K562 (cell line): ENCODE measurements around the gene TIPIN. TPM values are rescaled to one million over a fixed set of nuclear protein-coding genes. Genes with fewer than 3 reads are reported as not detected.

ENCODE experiments used
- CTCFL ChIP-seq: IDR thresholded peaks from 2 replicates; pipeline ENCODE4 v1.6.1; 2011; ENCODE audit warnings: borderline replicate concordance, low read depth, mild to moderate bottlenecking, moderate library complexity, low read length; ENCODE audit not compliant: insufficient read depth, poor library complexity, severe bottlenecking
- EP300 ChIP-seq: IDR thresholded peaks from 2 replicates; pipeline ENCODE4 v1.6.1; 2012; ENCODE audit warnings: low read length, improper control_type of control experiment
- FOXP4 ChIP-seq: sonication (generic); formaldehyde crosslinking; IDR thresholded peaks from 2 replicates; pipeline ENCODE4 v1.8.0; 2022; ENCODE audit warnings: mild to moderate bottlenecking, missing genetic modification reagents, borderline replicate concordance
- GABPA ChIP-seq: fragments of 200-800 bp; sonication (Bioruptor generic); conservative IDR thresholded peaks from 2 replicates; pipeline ENCODE4 v1.6.1; 2016; ENCODE audit warnings: low read depth, missing genetic modification characterization, missing compliant biosample characterization
- HBP1 ChIP-seq: fragments of 450-650 bp; formaldehyde crosslinking; IDR thresholded peaks from 2 replicates; pipeline ENCODE4 v1.4.0; 2022; ENCODE audit warnings: missing genetic modification characterization
- JUND ChIP-seq, 2 experiments: IDR thresholded peaks; 2 replicates in 1 of 2; 3 replicates in 1 of 2; pipeline ENCODE4 v1.6.1; 2011; ENCODE audit warnings: borderline replicate concordance in 2 of 2, low read depth in 2 of 2, low read length in 2 of 2, improper control_type of control experiment in 1 of 2, missing biosample characterization in 1 of 2, missing genetic modification characterization in 1 of 2, missing genetic modification reagents in 1 of 2
- MTA3 ChIP-seq: fragments of 450-650 bp; formaldehyde crosslinking; IDR thresholded peaks from 2 replicates; pipeline ENCODE4 v1.6.1; 2017; ENCODE audit warnings: mild to moderate bottlenecking, borderline replicate concordance
- RBM22 ChIP-seq: fragments of 200-400 bp; formaldehyde crosslinking; IDR thresholded peaks from 2 replicates; pipeline ENCODE4 v1.6.1; 2018; ENCODE audit warnings: low read length, low read depth; ENCODE audit not compliant: poor library complexity, severe bottlenecking
- RNF2 ChIP-seq: sonication (generic); IDR thresholded peaks from 2 replicates; pipeline ENCODE4 v1.6.1; 2016
- SP1 ChIP-seq: sonication (generic); formaldehyde crosslinking; IDR thresholded peaks from 2 replicates; pipeline ENCODE4 v1.8.1; 2022; ENCODE audit warnings: mild to moderate bottlenecking, missing genetic modification reagents
- TEAD1 ChIP-seq, 2 experiments: fragments of 450-650 bp in 1 of 2; sonication (generic) in 1 of 2; formaldehyde crosslinking; IDR thresholded peaks; 2 replicates each; pipeline versions ENCODE4 v1.4.0 to v1.8.0; 2020 to 2022; ENCODE audit warnings: mild to moderate bottlenecking in 2 of 2, missing genetic modification reagents in 1 of 2
- ZBTB11 ChIP-seq, 3 experiments: fragments of 200-800 bp in 1 of 3; fragments of 250-450 bp in 1 of 3; fragments of 450-650 bp in 1 of 3; sonication (Bioruptor Pico) in 1 of 3; sonication (Bioruptor generic) in 1 of 3; formaldehyde crosslinking in 1 of 3; IDR thresholded peaks; 2 replicates each; pipeline versions ENCODE4 v1.6.1 to v1.8.0; 2016 to 2022; ENCODE audit warnings: mild to moderate bottlenecking in 2 of 3, missing genetic modification characterization in 2 of 3, missing compliant biosample characterization in 1 of 3, moderate library complexity in 1 of 3
- ZFP30 ChIP-seq: fragments of 250-450 bp; sonication (Bioruptor Pico); IDR thresholded peaks from 2 replicates; pipeline ENCODE4 v1.8.0; 2022; ENCODE audit warnings: moderate library complexity, mild to moderate bottlenecking, inconsistent platforms, borderline replicate concordance
- polyA plus RNA-seq, 8 experiments: library from polyadenylated mRNA; depleted of rRNA in 4 of 8; stranded (reverse) in 5 of 8; unstranded in 3 of 8; fragments of >200 nt; fragmentation: Nextera tagmentation in 2 of 8; fragmentation: Illumina TruSeq in 1 of 8; extraction: Ambion mirVana in 2 of 8; extraction: Trizol in 1 of 8; gene quantifications; 2 replicates each; pipeline versions ENCODE4 v1.2.1 to v1.2.3, GENCODE V29; 2011 to 2014; ENCODE audit warnings: inconsistent platforms in 1 of 8, missing spikeins in 1 of 8
- total RNA-seq, 7 experiments: library from RNA; depleted of rRNA in 6 of 7; stranded (reverse); fragments of >200 nt in 6 of 7; fragmentation: Illumina TruSeq in 2 of 7; extraction: Trizol in 2 of 7; gene quantifications; 2 replicates each; pipeline versions ENCODE4 v1.2.1 to v1.2.3, GENCODE V29; 2011 to 2021; ENCODE audit warnings: low replicate concordance in 1 of 7

TIPIN gene
- total and polyA plus RNA-seq, 9 of the 15 experiments (the other 6 are each of a cell fraction or from before 2014, with no cell fraction given): 22.9 to 61.4 (median 42.0) TPM

- TF ChIP-seq JUND (IDR thresholded peaks at IDR 0.05; ENCODE audit: borderline replicate concordance, low read depth, low read length) (peak; percentile 73), JUND (tag; IDR thresholded peaks at IDR 0.05; ENCODE audit: borderline replicate concordance, low read depth, low read length) (peak; percentile 64; the same call in 1 of the 3 replicates), FOXP4 (peak; percentile 38; the same call in 1 of the 2 replicates), RNF2 (peak; percentile 77; the same call in 1 of the 2 replicates), MTA3 (peak; percentile 91; the same call in 1 of the 2 replicates), ZFP30 (CRISPR knock-in tag) (no peak), EP300 (peak; percentile 41; the same call in 1 of the 2 replicates), GABPA (tag) (peak; percentile 91), RBM22 (peak; percentile 45), ZBTB11 (CRISPR knock-in tag; IDR thresholded peaks at IDR 0.05) (0 out of 6 replicates have a peak, but pooled peaks of 1 of the 3 experiments have one; percentile 41), HBP1 (peak; percentile 31; the same call in 1 of the 2 replicates), SP1 (CRISPR knock-in tag) (peak; percentile 99), TEAD1 (CRISPR knock-in tag; IDR thresholded peaks at IDR 0.05) (peak in 1 of 2 experiments; percentile 79; a peak in 2 of 4 replicates), CTCFL (peak; percentile 100)
These were observed 30.0 kb upstream of the TIPIN start, which contains the start of gene MAP2K1 (continued) for GRCh38 chr15:66386204-66387123.
